Measurements from ENCODE around the gene VPS35L.
"Not testable (repeated sequence)": the region's sequence is repeated elsewhere in the genome, so short reads cannot be mapped to it uniquely, and the experiment has no call there.

VPS35L gene

GRCh38 chr16:19532601-19533000 is 22.9 kb upstream of the VPS35L start:
- no peak for DNase-seq

GRCh38 chr16:19540241-19540970 is 15.1 kb upstream of the VPS35L start:
- no peak for DNase-seq

DNA sequence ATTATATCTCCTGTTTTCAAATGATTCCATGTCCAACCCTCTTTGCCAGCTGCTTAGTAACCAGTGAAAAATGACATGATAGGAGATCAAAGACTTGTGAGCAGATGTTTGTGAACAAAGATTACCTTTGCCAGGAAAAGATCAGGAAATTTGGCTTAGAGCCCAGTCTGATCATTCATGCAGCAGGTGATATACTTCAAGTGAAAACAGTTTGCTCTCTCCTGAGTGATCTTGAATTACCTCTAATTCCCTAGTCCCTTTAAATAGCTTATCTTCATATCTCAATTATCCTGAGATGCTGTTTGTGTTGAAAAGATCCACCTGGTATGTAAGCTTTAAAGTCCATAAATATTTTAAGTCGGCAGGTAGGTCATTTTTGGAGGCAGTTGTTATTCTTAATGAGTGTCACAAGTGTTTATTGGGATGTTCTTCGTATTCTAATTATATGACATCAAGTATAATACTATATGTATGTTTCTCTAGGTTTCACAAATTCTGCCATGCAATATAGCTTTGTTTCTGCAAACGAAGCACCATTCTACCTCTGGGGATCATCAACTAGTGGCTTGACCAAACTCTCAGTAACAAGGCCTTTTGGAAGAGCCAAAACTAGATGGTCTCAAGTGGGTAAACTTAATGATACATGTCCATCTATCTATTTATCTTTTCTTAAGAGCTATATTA is 13.2 kb upstream of the VPS35L start:
- no peak for DNase-seq

DNA sequence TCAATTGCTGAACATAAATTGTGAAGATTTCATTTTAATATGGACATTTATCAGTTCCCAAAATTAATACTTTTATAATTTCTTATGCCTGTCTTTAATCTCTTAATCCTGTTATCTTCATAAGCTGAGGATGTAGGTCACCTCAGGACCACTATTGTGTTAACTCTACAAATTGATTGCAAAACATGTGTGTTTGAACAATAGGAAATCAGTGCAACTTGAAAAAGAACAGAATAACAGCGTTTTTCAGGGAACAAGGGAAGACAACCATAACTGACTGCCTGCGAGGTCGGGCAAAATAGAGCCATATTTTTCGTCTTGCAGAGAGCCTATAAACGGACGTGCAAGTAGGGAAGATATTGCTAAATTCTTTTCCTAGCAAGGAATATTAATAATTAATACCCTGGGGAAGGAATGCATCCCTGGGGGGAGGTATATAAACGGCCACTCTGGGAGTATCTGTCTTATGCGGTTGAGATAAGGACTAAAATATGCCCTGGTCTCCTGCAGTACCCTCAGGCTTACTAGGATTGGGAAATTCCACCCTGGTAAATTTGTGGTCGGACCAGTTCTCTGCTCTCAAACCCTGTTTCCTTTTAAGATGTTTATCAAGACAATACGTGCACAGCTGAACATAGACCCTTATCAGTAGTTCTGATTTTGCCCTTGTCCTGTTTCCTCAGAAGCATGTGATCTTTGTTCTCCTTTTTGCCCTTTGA is 12.1 kb upstream of the VPS35L start:
- DNase-seq, result not testable (repeated sequence)

DNA sequence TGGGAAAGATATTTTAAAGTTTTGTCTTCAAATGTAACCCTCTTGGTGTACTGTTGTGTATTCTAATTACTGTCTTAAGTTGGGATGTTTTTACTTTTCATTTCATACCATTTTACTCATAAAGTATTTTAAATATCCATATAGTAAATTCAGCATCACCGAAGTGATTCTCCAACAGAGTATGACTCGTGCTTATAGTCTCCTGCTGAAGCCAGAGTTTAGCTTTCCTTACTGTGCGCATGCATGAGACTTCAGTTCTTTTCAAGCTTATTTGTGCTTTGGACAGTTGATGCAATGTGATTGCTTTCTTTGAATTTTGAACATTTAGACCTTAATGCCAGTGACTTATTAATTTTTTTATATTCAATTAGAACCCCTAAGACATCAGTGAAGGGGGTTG is 7.4 kb upstream of the VPS35L start:
- DNase-seq, result no peak

DNA sequence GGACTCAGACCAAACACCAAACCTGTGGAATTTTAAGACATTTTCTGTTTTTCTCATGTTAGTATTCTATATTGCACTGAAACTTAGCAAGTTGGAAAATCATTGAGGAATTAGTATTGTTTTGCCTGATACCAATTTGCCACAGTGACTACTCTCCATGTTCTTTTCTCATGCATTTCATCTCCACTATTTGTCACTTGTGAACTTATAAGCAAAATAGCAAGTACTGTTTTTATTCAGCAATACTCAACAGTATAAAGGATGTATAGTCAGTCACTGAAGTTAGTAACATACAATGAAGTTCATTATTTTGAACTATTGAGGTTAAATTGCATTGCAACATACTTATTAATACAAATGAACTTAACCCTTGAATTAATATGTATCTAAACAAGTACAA is 5.8 kb upstream of the VPS35L start:
- no peak for DNase-seq

DNA sequence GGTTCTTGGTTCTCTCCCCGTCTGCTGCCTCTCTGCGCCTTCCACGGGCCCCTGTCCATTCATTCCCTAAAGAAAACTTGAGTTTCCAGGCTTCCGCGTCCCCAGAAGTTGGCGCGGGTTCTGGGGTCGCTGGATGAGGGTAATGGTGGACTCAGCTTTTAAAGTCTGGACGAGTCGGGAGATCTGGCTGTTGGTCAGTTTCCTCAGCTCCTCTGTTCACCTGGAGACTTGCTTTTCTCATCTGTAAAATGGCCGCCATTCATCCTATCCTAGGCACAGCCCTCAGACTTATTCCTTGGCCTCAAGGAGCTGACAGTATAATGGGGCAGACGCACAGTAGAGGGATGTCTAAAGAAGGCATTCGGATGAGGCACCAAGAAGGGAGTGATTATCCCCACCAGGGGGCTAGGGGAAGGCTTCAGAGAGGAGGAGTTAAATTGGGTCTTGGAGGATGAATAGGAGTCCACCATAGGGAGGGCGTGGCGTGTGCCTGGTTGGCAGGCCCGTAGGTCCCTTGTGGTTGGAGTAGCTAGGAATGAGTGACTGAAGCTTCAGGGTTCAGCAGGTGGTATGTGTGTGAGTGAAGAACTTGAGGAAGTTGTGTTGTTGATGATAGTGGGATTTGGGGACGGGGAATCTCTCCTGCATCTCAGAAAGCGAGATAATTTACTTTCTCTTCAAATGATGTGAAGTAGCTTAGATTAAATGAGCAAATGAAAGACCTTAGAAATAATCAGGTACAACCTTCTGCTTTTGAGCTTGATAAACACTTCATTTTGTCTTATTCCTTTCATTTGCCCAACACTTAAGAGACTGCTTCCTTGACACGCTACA is 652 bp downstream of the VPS35L start:
- DNase-seq, result no peak

DNA sequence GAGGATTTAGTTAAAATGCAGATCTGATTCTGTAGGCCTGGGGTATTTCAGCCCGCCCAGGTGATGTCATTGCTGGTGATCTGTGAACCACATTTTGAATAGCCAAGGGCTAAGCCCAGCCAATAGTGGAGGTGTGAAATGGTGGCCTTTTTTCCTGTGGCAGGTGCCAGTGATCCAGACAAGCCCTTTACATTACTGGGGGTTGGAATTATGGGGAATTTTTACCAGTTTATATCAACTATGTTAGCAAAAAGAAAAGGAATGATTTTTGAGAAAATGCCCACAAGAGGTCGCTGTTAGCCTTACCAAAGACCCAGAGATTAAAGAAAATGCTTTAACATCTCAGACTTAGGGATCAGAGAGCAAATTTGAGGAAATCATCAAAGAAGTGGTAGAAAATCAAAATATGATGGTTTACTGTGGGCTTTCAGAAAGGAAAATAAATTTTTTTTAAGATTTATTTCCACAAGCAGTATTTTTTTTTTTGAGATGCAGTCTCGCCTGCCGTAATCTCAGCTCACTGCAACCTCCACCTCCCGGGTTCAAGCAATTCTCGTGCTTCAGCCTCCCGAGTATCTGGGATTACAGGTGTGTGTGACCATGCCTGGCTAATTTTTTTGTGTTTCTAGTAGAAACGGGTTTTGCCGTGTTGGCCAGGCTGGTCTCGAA is 3.9 kb downstream of the VPS35L start:
- peak in 1 of 2 experiments; percentile 27 for DNase-seq

DNA sequence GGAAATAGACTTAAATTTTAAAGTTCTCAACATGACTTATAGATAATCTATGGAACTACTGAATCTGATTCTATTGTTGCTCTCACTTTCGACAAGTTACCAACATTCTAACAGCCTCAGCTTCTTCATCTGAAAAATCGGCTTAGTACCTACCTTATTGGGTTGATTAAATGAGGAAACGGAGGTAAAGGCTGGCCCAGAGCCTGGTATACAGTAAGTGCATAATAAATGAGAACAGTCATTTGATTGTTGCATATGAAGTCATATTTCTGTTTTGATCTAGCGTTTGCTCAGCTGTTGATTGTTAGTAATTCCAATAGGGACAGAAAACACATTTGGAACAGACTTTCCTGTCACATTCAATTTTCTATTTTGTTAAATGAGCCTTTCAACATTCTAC is 4.6 kb downstream of the VPS35L start:
- DNase-seq, result no peak

DNA sequence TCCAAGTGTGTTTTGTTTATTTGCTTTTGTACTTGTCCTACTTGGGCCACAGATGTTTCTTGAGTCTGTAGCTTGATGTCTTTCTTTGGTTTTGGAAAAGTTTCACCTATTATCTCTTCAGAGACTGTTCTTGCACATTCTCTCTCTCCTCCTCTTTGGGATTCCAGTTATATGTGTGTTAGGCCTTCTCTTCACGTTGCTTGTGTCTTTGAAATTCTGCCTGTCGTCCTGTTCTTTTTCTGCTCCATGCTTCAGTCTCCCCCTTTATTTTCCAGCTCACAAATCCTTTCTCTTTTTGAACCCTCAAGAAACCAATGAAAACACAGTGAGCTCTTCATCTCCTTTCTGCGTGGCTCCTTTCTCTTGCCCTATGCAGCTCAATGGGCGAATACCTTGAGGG is 7.9 kb downstream of the VPS35L start:
- DNase-seq, result no peak

DNA sequence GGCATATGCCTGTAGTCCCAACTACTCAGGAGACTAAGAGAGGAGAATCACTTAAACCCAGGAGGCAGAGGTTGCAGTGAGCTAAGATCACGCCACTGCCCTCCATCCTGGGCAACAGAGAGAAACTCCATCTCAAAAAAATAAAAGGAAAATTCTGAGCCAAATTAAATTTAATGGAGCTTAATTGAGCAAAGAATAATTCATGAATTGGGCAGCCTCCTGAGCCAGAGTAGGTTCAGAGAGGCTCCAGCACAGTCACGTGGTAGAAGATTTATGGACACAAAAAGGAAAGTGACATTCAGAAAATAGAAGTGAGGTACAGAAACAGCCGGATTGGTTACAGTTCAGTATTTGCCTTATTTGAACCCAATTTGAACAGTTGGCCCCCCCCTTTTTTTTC is 10.9 kb downstream of the VPS35L start:
- no peak for DNase-seq

GRCh38 chr16:19567560-19567959 is 12.1 kb downstream of the VPS35L start:
- no peak for DNase-seq

DNA sequence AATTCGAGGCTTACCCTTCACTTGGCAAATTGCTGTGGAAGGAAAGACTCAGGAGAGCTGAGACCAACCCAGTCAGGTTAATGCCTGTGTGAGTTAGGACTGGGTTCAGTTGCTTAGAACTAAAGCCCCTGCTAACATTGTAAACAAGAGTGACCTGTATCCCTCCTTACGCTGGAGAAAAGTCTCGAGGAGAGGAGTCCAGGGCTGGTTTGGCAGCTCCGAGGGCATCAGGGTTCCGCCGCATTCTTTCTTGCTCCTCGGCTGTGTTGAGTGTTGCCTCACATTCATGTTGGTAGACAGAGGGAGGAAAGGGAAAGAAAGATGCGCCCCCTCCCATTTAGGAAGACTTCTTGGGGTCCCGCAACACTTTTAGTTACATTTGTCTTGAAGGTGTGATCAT is 18.5 kb downstream of the VPS35L start:
- DNase-seq, result no peak

GRCh38 chr16:19574615-19575014 is 19.1 kb downstream of the VPS35L start:
- DNase-seq, result no peak

- DNase-seq, result no peak
These were observed 23.0 kb downstream of the VPS35L start for GRCh38 chr16:19578378-19578971.

- no peak for DNase-seq
These were observed 26.7 kb downstream of the VPS35L start for GRCh38 chr16:19582050-19582831.

DNA sequence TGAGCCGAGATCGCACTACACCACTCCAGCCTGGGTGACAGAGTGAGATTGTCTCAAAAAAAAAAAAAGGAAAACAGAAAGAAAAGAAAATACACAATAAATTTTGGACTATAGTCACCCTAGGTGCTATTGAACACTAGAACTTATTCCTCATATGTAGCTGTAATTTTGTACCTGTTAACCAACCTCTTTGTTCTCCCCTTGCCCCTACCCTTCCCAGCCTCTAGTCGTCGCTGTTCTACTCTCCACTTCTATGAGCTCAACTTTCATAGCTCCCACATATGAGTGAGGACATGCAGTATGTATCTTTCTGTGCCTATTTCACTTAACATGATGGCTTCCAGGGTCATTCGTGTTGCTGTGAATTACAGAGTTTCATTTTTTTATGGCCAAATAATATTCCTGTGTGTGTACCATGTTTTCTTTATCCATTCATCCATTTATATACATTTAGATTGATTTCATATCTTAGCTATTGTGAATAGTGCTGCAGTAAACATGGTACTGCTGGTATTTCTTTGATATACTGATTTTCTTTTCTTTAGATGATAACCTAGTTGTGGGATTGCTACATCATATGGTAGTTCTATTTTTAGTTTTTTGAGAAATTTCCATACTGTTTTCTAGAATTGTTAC is 28.3 kb downstream of the VPS35L start:
- DNase-seq, result no peak

GRCh38 chr16:19588661-19589060 is 33.2 kb downstream of the VPS35L start:
- no peak for DNase-seq

GRCh38 chr16:19589106-19589505 is 33.6 kb downstream of the VPS35L start:
- DNase-seq, result no peak

DNA sequence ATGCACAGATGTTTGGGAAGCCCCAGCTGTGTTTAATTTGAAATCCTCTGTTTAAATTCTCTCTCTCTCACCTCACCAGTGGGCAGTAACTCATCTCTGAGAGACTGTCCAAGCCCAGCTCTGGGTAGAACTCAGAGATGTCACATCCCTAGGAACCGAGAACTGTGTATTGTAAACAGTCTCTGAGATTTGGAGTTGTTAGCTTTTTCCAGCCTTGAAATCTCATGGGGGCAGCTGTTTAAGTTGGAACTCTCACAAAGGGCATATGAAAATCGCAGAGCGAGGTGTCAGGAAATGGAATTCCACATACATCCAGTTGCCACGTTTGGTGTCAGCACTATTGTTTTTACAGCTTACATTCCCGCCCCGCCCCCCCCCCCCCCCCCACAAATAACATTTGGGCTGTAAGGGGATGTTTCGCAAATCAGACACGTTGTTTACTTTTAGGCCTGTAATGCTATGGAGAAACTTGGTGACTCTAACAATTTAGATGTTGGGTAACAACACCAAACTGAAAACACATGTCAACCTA is 34.3 kb downstream of the VPS35L start:
- no peak for DNase-seq

Data from cerebellar nuclear complex (tissue), 1 donor.